MM.1S (cell line): ENCODE data around the gene TNFRSF8.

Experiments
- DNase-seq: peaks from one replicate; pipeline ENCODE4 v3.0.0-alpha.2; 2015
- H2AFZ ChIP-seq: fragments of 300-600 bp; sonication (generic); 2 replicates; pipeline ENCODE4 v1.6.0; 2016; ENCODE audit warnings: antibody characterized with exemption, low read length
- H3F3A ChIP-seq: fragments of 300-600 bp; sonication (generic); 2 replicates; pipeline ENCODE4 v1.6.1; 2016; ENCODE audit warnings: mild to moderate bottlenecking, antibody characterized with exemption, low read length, moderate library complexity, mixed read lengths; ENCODE audit not compliant: insufficient read depth
- H3K27ac ChIP-seq: fragments of 300-600 bp; sonication (generic); 2 replicates; pipeline ENCODE4 v1.5.1; 2016; ENCODE audit warnings: mild to moderate bottlenecking, low read length
- H3K27me3 ChIP-seq: fragments of 300-600 bp; sonication (generic); replicated peaks from 2 replicates; pipeline ENCODE4 v1.6.0; 2016; ENCODE audit warnings: low read length; ENCODE audit not compliant: insufficient read depth
- H3K36me3 ChIP-seq: fragments of 300-600 bp; sonication (generic); replicated peaks from 2 replicates; pipeline ENCODE4 v1.6.1; 2016; ENCODE audit warnings: mild to moderate bottlenecking, low read length, mixed read lengths; ENCODE audit not compliant: insufficient read depth
- H3K4me1 ChIP-seq: fragments of 300-600 bp; sonication (generic); 2 replicates; pipeline ENCODE4 v1.6.1; 2016; ENCODE audit warnings: low read length, mixed read lengths
- H3K4me2 ChIP-seq: fragments of 300-600 bp; sonication (generic); 2 replicates; pipeline ENCODE4 v1.6.0; 2016; ENCODE audit warnings: low read depth, low read length
- H3K4me3 ChIP-seq: fragments of 300-600 bp; sonication (generic); 2 replicates; pipeline ENCODE4 v1.5.1; 2016; ENCODE audit warnings: low read length, mixed read lengths
- H3K79me2 ChIP-seq: fragments of 300-600 bp; sonication (generic); 2 replicates; pipeline ENCODE4 v1.6.1; 2016; ENCODE audit warnings: mixed run types, low read length, mixed read lengths
- H3K9ac ChIP-seq: fragments of 300-600 bp; sonication (generic); 2 replicates; pipeline ENCODE4 v1.6.1; 2016; ENCODE audit warnings: low read length, mixed read lengths
- H3K9me2 ChIP-seq: fragments of 300-600 bp; sonication (generic); replicated peaks from 2 replicates; pipeline ENCODE4 v1.6.1; 2016; ENCODE audit warnings: mild to moderate bottlenecking, low read length, mixed read lengths; ENCODE audit not compliant: insufficient read depth
- H3K9me3 ChIP-seq: fragments of 300-600 bp; sonication (generic); replicated peaks from 2 replicates; pipeline ENCODE4 v1.6.1; 2016; ENCODE audit warnings: mild to moderate bottlenecking, low read length, mixed read lengths; ENCODE audit not compliant: insufficient read depth
- H4K20me1 ChIP-seq: fragments of 300-600 bp; sonication (generic); 2 replicates; pipeline ENCODE4 v1.6.1; 2016; ENCODE audit warnings: mild to moderate bottlenecking, low read length, moderate library complexity, mixed read lengths; ENCODE audit not compliant: insufficient read depth
- EZH2 ChIP-seq: fragments of 300-600 bp; sonication (generic); optimal IDR thresholded peaks from 2 replicates; pipeline ENCODE3; 2017; ENCODE audit warnings: low read depth, mild to moderate bottlenecking, antibody characterized with exemption, low read length, mixed read lengths
- EZH2phosphoT487 ChIP-seq: fragments of 300-600 bp; sonication (generic); IDR thresholded peaks from 2 replicates; pipeline ENCODE4 v1.6.1; 2018; ENCODE audit warnings: antibody characterized with exemption, low read length
- TF ChIP-seq, protein P1 (sequence below): fragments of 300-600 bp; sonication (generic); IDR thresholded peaks from 2 replicates; pipeline ENCODE4 v1.5.1; 2016; ENCODE audit warnings: antibody characterized with exemption, low read length, mixed read lengths

TNFRSF8 gene

DNA sequence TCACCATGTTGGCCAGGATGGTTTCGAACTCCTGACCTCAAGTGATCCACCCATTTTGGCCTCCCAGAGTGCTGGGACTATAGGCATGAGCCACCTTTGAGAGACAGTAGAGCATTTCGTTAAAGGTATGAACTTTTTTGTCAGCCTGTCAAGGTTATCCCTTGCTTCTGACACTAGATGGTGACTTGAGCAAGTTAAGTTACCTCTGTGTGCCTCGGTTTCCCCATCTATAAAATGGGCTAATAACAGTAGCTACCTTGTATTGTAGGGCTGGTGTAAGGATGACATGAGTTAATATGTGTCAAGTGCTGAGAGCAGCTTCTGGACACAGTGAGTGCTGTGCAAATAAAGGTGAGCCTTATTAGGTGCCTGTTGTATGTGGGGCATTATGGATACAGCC, 8.8 kb downstream of the TNFRSF8 start:
- no peaks in the 10 kb centered on the region for H3K79me2 ChIP-seq
- TF ChIP-seq, protein P1, sequence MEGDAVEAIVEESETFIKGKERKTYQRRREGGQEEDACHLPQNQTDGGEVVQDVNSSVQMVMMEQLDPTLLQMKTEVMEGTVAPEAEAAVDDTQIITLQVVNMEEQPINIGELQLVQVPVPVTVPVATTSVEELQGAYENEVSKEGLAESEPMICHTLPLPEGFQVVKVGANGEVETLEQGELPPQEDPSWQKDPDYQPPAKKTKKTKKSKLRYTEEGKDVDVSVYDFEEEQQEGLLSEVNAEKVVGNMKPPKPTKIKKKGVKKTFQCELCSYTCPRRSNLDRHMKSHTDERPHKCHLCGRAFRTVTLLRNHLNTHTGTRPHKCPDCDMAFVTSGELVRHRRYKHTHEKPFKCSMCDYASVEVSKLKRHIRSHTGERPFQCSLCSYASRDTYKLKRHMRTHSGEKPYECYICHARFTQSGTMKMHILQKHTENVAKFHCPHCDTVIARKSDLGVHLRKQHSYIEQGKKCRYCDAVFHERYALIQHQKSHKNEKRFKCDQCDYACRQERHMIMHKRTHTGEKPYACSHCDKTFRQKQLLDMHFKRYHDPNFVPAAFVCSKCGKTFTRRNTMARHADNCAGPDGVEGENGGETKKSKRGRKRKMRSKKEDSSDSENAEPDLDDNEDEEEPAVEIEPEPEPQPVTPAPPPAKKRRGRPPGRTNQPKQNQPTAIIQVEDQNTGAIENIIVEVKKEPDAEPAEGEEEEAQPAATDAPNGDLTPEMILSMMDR = no peak
- TF ChIP-seq EZH2 (no peak), EZH2phosphoT487 (no peak)
- no peak overlapping the region for H3K4me2 ChIP-seq

GRCh38 chr1:12072741-12073140, 9.6 kb downstream of the TNFRSF8 start:
- H3K4me3 ChIP-seq = no peak overlapping the region
- H4K20me1 ChIP-seq = no peaks in the 10 kb centered on the region
- no peak for TF ChIP-seq EZH2
- TF ChIP-seq, protein P1 = no peak
- TF ChIP-seq EZH2phosphoT487 = no peak
- no peaks in the 10 kb centered on the region for H3F3A ChIP-seq
- 0 out of 2 replicates have a peak, but pooled peaks cover 6% of the 10 kb centered on the region for H3K4me1 ChIP-seq
- H3K27ac ChIP-seq = no peak overlapping the region
- H2AFZ ChIP-seq = no peak overlapping the region
- H3K27me3 ChIP-seq = peaks cover 5% of the 10 kb centered on the region; the same call in 1 of the 2 replicates
- no peaks in the 10 kb centered on the region for H3K36me3 ChIP-seq
- no peaks in the 10 kb centered on the region for H3K9me2 ChIP-seq
- H3K79me2 ChIP-seq = no peaks in the 10 kb centered on the region
- H3K9ac ChIP-seq = no peak overlapping the region
- H3K9me3 ChIP-seq = no peaks in the 10 kb centered on the region
- no peak overlapping the region for H3K4me2 ChIP-seq
- DNase-seq = no peak

More for the DNA sequence above, 8.8 kb downstream of the TNFRSF8 start:
- Histone ChIP-seq H3K27me3 (no peaks in the 10 kb centered on the region; the same call in 1 of the 2 replicates), H3K4me3 (no peak overlapping the region), H3F3A (no peaks in the 10 kb centered on the region), H3K27ac (no peak overlapping the region), H2AFZ (no peak overlapping the region), H3K9me2 (no peaks in the 10 kb centered on the region), H3K9ac (no peak overlapping the region), H3K9me3 (no peaks in the 10 kb centered on the region), H4K20me1 (no peaks in the 10 kb centered on the region), H3K4me1 (0 out of 2 replicates have a peak, but pooled peaks cover 6% of the 10 kb centered on the region), H3K36me3 (no peaks in the 10 kb centered on the region)
- DNase-seq = no peak

DNA sequence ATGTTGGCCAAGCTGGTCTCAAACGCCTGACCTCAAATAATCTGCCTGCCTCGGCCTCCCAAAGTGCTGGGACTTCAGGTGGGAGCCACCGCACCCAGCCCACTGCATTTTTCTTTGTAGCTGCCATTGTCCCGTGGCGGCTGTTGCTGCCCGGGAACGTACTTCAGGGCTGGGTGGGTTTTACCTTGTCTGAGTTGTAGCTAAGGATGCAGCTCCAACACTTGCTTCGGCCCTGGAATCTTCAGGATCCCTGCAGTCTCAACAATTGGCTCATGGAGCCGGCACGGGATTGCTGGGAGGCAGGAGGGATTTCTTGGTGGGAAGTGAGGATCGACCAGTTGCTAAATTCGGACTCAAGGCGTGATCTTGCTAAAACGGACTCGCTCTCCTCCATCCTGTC, 10.7 kb downstream of the TNFRSF8 start:
- Histone ChIP-seq H3K4me2 (no peak overlapping the region), H4K20me1 (no peaks in the 10 kb centered on the region), H3K4me3 (no peak overlapping the region), H2AFZ (no peak overlapping the region), H3K9me3 (no peaks in the 10 kb centered on the region), H3F3A (0 out of 2 replicates have a peak, but pooled peaks cover 1% of the 10 kb centered on the region), H3K27ac (no peak overlapping the region), H3K9me2 (no peaks in the 10 kb centered on the region), H3K79me2 (no peaks in the 10 kb centered on the region), H3K36me3 (no peaks in the 10 kb centered on the region), H3K27me3 (peaks cover 5% of the 10 kb centered on the region; the same call in 1 of the 2 replicates), H3K4me1 (peaks cover 4% of the 10 kb centered on the region; the same call in 1 of the 2 replicates), H3K9ac (no peak overlapping the region)
- TF ChIP-seq EZH2phosphoT487 (no peak), EZH2 (no peak)
- TF ChIP-seq, protein P1 = no peak
- no peak for DNase-seq
